H1 (cell line): ENCODE data around the gene DHX34. TPM values are rescaled to one million over a fixed set of nuclear protein-coding genes. Genes with fewer than 3 reads are reported as not detected.

Experiments
- CTCF ChIA-PET: fragments of 300-600 bp; sonication (Branson Sonifier 250); formaldehyde crosslinking; loops from one replicate; lab custom pipeline; 2021; ENCODE audit not compliant: partially characterized antibody; lab: Charles Lee
- POLR2A ChIA-PET: fragments of 300-600 bp; sonication (Branson Sonifier 250); formaldehyde crosslinking; loops from one replicate; lab custom pipeline; 2021; ENCODE audit warnings: inconsistent platforms; ENCODE audit not compliant: partially characterized antibody; lab: Charles Lee
- DNase-seq, 2 experiments: peaks; one replicate each; pipeline versions ENCODE4 v3.0.0 to v3.0.0-alpha.2; 2010 to 2022; ENCODE audit warnings: low spot score in 2 of 2, low read depth in 1 of 2, mixed read lengths in 1 of 2
- FAIRE-seq: peaks from 2 replicates; lab custom pipeline; 2011; peaks lifted over from hg19 to GRCh38; lab: Jason Lieb, UNC
- H2AFZ ChIP-seq: 2 replicates; pipeline ENCODE4 v1.8.1; 2012; ENCODE audit warnings: low read length, inconsistent platforms
- H2AK5ac ChIP-seq: 2 replicates; pipeline ENCODE4 v1.6.1; 2013; ENCODE audit warnings: low read depth, low read length
- H2BK120ac ChIP-seq: replicated peaks from 2 replicates; pipeline ENCODE3; 2013; ENCODE audit warnings: low read depth, low read length, inconsistent platforms
- H2BK12ac ChIP-seq: 2 replicates; pipeline ENCODE4 v1.6.1; 2013; ENCODE audit warnings: low read depth, low read length
- H2BK15ac ChIP-seq: 2 replicates; pipeline ENCODE4 v1.6.1; 2013; ENCODE audit warnings: low read length
- H2BK20ac ChIP-seq: 2 replicates; pipeline ENCODE4 v1.6.1; 2013; ENCODE audit warnings: low read length
- H2BK5ac ChIP-seq: 2 replicates; pipeline ENCODE4 v1.6.1; 2013; ENCODE audit warnings: low read depth, low read length
- H3K14ac ChIP-seq: 2 replicates; pipeline ENCODE4 v1.6.1; 2013; ENCODE audit warnings: inconsistent platforms; ENCODE audit not compliant: insufficient read length
- H3K18ac ChIP-seq: 2 replicates; pipeline ENCODE4 v1.6.1; 2013; ENCODE audit warnings: low read length; ENCODE audit errors: extremely low read depth
- H3K23ac ChIP-seq: 2 replicates; pipeline ENCODE4 v1.6.1; 2013; ENCODE audit warnings: inconsistent platforms; ENCODE audit not compliant: insufficient read length
- H3K23me2 ChIP-seq: 2 replicates; pipeline ENCODE4 v1.6.1; 2013; ENCODE audit warnings: low read depth, low read length
- H3K27ac ChIP-seq: 2 replicates; pipeline ENCODE4 v1.6.1; 2011; ENCODE audit warnings: low read depth, low read length, inconsistent platforms
- H3K27me3 ChIP-seq, 4 experiments: replicated peaks in 1 of 4; 1 replicate in 1 of 4; 2 replicates in 3 of 4; pipeline versions ENCODE4 v1.6.1 to v1.8.1; 2011 to 2013; ENCODE audit warnings: low read length in 3 of 4, mild to moderate bottlenecking in 3 of 4, inconsistent platforms in 2 of 4, mixed read lengths in 2 of 4, moderate library complexity in 1 of 4; ENCODE audit not compliant: control insufficient read depth in 3 of 4, insufficient read depth in 3 of 4; ENCODE audit errors: extremely low read depth in 1 of 4
- H3K36me3 ChIP-seq, 4 experiments: 2 replicates each; pipeline versions ENCODE4 v1.6.1 to v1.8.1; 2011 to 2013; ENCODE audit warnings: mild to moderate bottlenecking in 4 of 4, low read length in 3 of 4, moderate library complexity in 2 of 4, control low read depth in 1 of 4, inconsistent platforms in 1 of 4; ENCODE audit not compliant: insufficient read depth in 4 of 4, control insufficient read depth in 2 of 4
- H3K4ac ChIP-seq: replicated peaks from 2 replicates; pipeline ENCODE3; 2013; ENCODE audit warnings: low read length, low read depth, mixed read lengths, inconsistent platforms; ENCODE audit not compliant: insufficient read length
- H3K4me1 ChIP-seq, 4 experiments: replicated peaks in 1 of 4; 1 replicate in 1 of 4; 2 replicates in 3 of 4; pipeline versions ENCODE4 v1.6.1 to v1.8.1; 2011 to 2013; ENCODE audit warnings: low read length in 3 of 4, inconsistent platforms in 2 of 4, mixed read lengths in 1 of 4; ENCODE audit not compliant: insufficient read depth in 4 of 4, control insufficient read depth in 3 of 4
- H3K4me2 ChIP-seq, 2 experiments: 2 replicates each; pipeline versions ENCODE4 v1.6.1 to v1.8.1; 2011 to 2013; ENCODE audit warnings: low read depth in 2 of 2, low read length in 2 of 2, control low read depth in 1 of 2, inconsistent platforms in 1 of 2, mild to moderate bottlenecking in 1 of 2; ENCODE audit not compliant: insufficient read depth in 1 of 2
- H3K4me3 ChIP-seq, 4 experiments: fragments of 200-600, 300-600 bp in 1 of 4; sonication (generic), shearing (Covaris generic), sonication (Bioruptor Twin) in 1 of 4; 2 replicates each; pipeline versions ENCODE4 v1.5.1 to v1.8.1; 2011 to 2016; ENCODE audit warnings: low read length in 4 of 4, low read depth in 3 of 4, control low read depth in 2 of 4, inconsistent platforms in 2 of 4, mild to moderate bottlenecking in 2 of 4, mixed read lengths in 1 of 4, moderate library complexity in 1 of 4; ENCODE audit not compliant: insufficient read depth in 2 of 4; ENCODE audit errors: extremely low read depth in 1 of 4
- H3K56ac ChIP-seq: replicated peaks from 2 replicates; pipeline ENCODE3; 2013; ENCODE audit warnings: low read depth, mild to moderate bottlenecking, mixed read lengths, low read length, inconsistent platforms; ENCODE audit not compliant: insufficient read length
- H3K79me1 ChIP-seq: 2 replicates; pipeline ENCODE4 v1.6.1; 2013; ENCODE audit warnings: low read depth, low read length, control low read depth
- H3K79me2 ChIP-seq, 2 experiments: 2 replicates each; pipeline versions ENCODE4 v1.6.1 to v1.8.1; 2012 to 2013; ENCODE audit warnings: low read length in 2 of 2, mild to moderate bottlenecking in 2 of 2, inconsistent platforms in 1 of 2; ENCODE audit not compliant: insufficient read depth in 2 of 2, control insufficient read depth in 1 of 2
- H3K9ac ChIP-seq, 4 experiments: replicated peaks in 1 of 4; 1 replicate in 1 of 4; 2 replicates in 3 of 4; pipeline versions ENCODE4 v1.6.1 to v1.8.1; 2011 to 2013; ENCODE audit warnings: low read depth in 3 of 4, low read length in 3 of 4, control low read depth in 2 of 4, mild to moderate bottlenecking in 2 of 4, moderate library complexity in 2 of 4, inconsistent platforms in 1 of 4; ENCODE audit errors: extremely low read depth in 1 of 4
- H3K9me3 ChIP-seq, 2 experiments: 2 replicates each; pipeline versions ENCODE4 v1.6.1 to v1.8.1; 2012 to 2013; ENCODE audit warnings: mild to moderate bottlenecking in 2 of 2, moderate library complexity in 2 of 2, control low read depth in 1 of 2, inconsistent platforms in 1 of 2, low read depth in 1 of 2, low read length in 1 of 2, mixed read lengths in 1 of 2; ENCODE audit not compliant: insufficient read depth in 2 of 2
- H4K20me1 ChIP-seq, 2 experiments: replicated peaks in 1 of 2; 2 replicates each; pipeline versions ENCODE3 to v1.8.1; 2011 to 2013; ENCODE audit warnings: inconsistent platforms in 2 of 2, low read length in 2 of 2, mild to moderate bottlenecking in 1 of 2; ENCODE audit not compliant: insufficient read depth in 2 of 2, control insufficient read depth in 1 of 2
- H4K5ac ChIP-seq: 2 replicates; pipeline ENCODE4 v1.6.1; 2013; ENCODE audit warnings: low read length, low read depth, mixed read lengths, inconsistent platforms; ENCODE audit not compliant: insufficient read length
- H4K8ac ChIP-seq: 2 replicates; pipeline ENCODE4 v1.8.0; 2013; ENCODE audit warnings: mild to moderate bottlenecking, moderate library complexity, low read length, inconsistent platforms; ENCODE audit not compliant: insufficient read depth; ENCODE audit errors: extremely low read depth
- H4K91ac ChIP-seq: replicated peaks from 2 replicates; pipeline ENCODE3; 2013; ENCODE audit warnings: low read length, mixed read lengths, inconsistent platforms; ENCODE audit not compliant: insufficient read length
- BACH1 ChIP-seq: IDR thresholded peaks from 2 replicates; pipeline ENCODE4 v1.6.1; 2012; ENCODE audit warnings: low read length, improper control_type of control experiment
- CBX5 ChIP-seq: fragments of 300-800, 300-1000 bp; sonication (generic); IDR thresholded peaks from 2 replicates; pipeline ENCODE4 v1.7.1; 2016; ENCODE audit warnings: antibody characterized with exemption, low read length, low read depth
- CEBPB ChIP-seq: IDR thresholded peaks from 2 replicates; pipeline ENCODE4 v1.6.1; 2012; ENCODE audit warnings: low read depth, low read length
- EP300 ChIP-seq, 2 experiments: IDR thresholded peaks; 1 replicate in 1 of 2; 2 replicates in 1 of 2; pipeline ENCODE4 v1.6.1; 2011 to 2012; ENCODE audit warnings: low read depth in 2 of 2, low read length in 2 of 2, mild to moderate bottlenecking in 2 of 2, borderline replicate concordance in 1 of 2, inconsistent platforms in 1 of 2, moderate library complexity in 1 of 2
- JUND ChIP-seq: IDR thresholded peaks from 2 replicates; pipeline ENCODE4 v1.6.1; 2011; ENCODE audit warnings: mild to moderate bottlenecking, improper control_type of control experiment, low read length
- NANOG ChIP-seq: IDR thresholded peaks from 2 replicates; pipeline ENCODE4 v1.6.1; 2011; ENCODE audit warnings: low read length, low read depth, mild to moderate bottlenecking, inconsistent platforms; ENCODE audit not compliant: insufficient read depth, poor library complexity, severe bottlenecking
- RAD21 ChIP-seq, 2 experiments: IDR thresholded peaks in 1 of 2; conservative IDR thresholded peaks in 1 of 2; 2 replicates each; pipeline ENCODE4 v1.6.1; 2011; ENCODE audit warnings: low read depth in 2 of 2, low read length in 2 of 2, improper control_type of control experiment in 1 of 2, inconsistent platforms in 1 of 2, mild to moderate bottlenecking in 1 of 2, moderate library complexity in 1 of 2
- RFX5 ChIP-seq: IDR thresholded peaks from 2 replicates; pipeline ENCODE4 v1.6.1; 2011; ENCODE audit warnings: low read depth, low read length, improper control_type of control experiment, borderline replicate concordance
- SIX5 ChIP-seq: IDR thresholded peaks from 2 replicates; pipeline ENCODE4 v1.6.1; 2011; ENCODE audit warnings: mild to moderate bottlenecking, low read depth, low read length
- SP1 ChIP-seq: IDR thresholded peaks from 2 replicates; pipeline ENCODE4 v1.6.1; 2011; ENCODE audit warnings: low read depth, low read length
- TCF12 ChIP-seq: IDR thresholded peaks from 2 replicates; pipeline ENCODE4 v1.6.1; 2011; ENCODE audit warnings: low read depth, mild to moderate bottlenecking, low read length
- YY1 ChIP-seq: IDR thresholded peaks from 2 replicates; pipeline ENCODE4 v1.6.1; 2011; ENCODE audit warnings: low read depth, mild to moderate bottlenecking, low read length
- WGBS, 2 experiments: shearing (Covaris generic) in 1 of 2; methylation state at CpG; one replicate each; pipeline versions ENCODE4 v1.1.6 to v1.1.7; 2013 to 2015; ENCODE audit warnings: low lambda C conversion rate in 2 of 2, mixed read lengths in 2 of 2, inconsistent platforms in 1 of 2, low coverage in 1 of 2, missing lambda C conversion rate in 1 of 2; ENCODE audit not compliant: insufficient replicate concordance in 2 of 2, insufficient coverage in 1 of 2, insufficient read length in 1 of 2; ENCODE audit errors: extremely low coverage in 1 of 2, missing lambda C conversion rate in 1 of 2; 5-methylcytosine and 5-hydroxymethylcytosine counted together
- polyA plus RNA-seq, 7 experiments: library from polyadenylated mRNA; depleted of rRNA in 3 of 7; stranded (reverse) in 5 of 7; unstranded in 2 of 7; fragments of >200 nt in 5 of 7; fragments of 200-250 nt in 2 of 7; gene quantifications; 1 replicate in 5 of 7; 2 replicates in 1 of 7; 4 replicates in 1 of 7; pipeline versions ENCODE4 v1.2.1 to v1.2.3, GENCODE V29; 2011 to 2013; ENCODE audit warnings: missing spikeins in 2 of 7, mixed read lengths in 2 of 7
- total RNA-seq: library from RNA; stranded (reverse); fragmentation: NEBNext Ultra II Directional; extraction: Animal tissue kit (Norgen Biotek cat#: 25700); gene quantifications from 2 replicates; pipeline ENCODE4 v1.2.1, GENCODE V29; 2021
- TF ChIP-seq, protein P1 (sequence below): IDR thresholded peaks from 2 replicates; pipeline ENCODE4 v1.6.1; 2012; ENCODE audit warnings: low read length, inconsistent platforms

Gene DHX34
- total and polyA plus RNA-seq, 2 of the 8 experiments (the other 6 are each of a cell fraction or from before 2014, with no cell fraction given), result 17.5 to 24.3 TPM

- no peak overlapping the region for H3K9ac ChIP-seq
- H2BK12ac ChIP-seq, result no peak overlapping the region
- no peaks in the 10 kb centered on the region for H3K36me3 ChIP-seq
- no peak overlapping the region for H4K5ac ChIP-seq
- no peak overlapping the region for H2BK15ac ChIP-seq
- no peak overlapping the region for H3K4me2 ChIP-seq
- POLR2A ChIA-PET, result interaction anchor here (0.7 to 1.5 kb wide), 2 partner anchors 85 to 96 kb away, joined by 3 to 5 read pairs; no protein-coding TSS in a partner anchor
- H2BK120ac ChIP-seq, result no peak overlapping the region
- no peak overlapping the region for H3K18ac ChIP-seq
- no peaks in the 10 kb centered on the region for H3K79me2 ChIP-seq
- H2BK5ac ChIP-seq, result no peak overlapping the region
- H4K8ac ChIP-seq, result no peak overlapping the region
- no peak overlapping the region for H2BK20ac ChIP-seq
- H3K23ac ChIP-seq, result no peak overlapping the region
- no peaks in the 10 kb centered on the region for H3K79me1 ChIP-seq
- FAIRE-seq, result no peak
- H3K4me3 ChIP-seq, result no peak overlapping the region
- no peaks in the 10 kb centered on the region for H4K20me1 ChIP-seq
- no peak overlapping the region for H3K27ac ChIP-seq
- WGBS, 2 experiments, result 84% methylated on average over 2 of the region's 2 CpGs; no CpG with 5 or more reads in 1 of the 2 experiments
- H2AFZ ChIP-seq, result no peak overlapping the region
- no peak overlapping the region for H4K91ac ChIP-seq
- no peak overlapping the region for H3K4ac ChIP-seq
- DNase-seq, result no peak
- H2AK5ac ChIP-seq, result no peak overlapping the region
- H3K9me3 ChIP-seq, result no peaks in the 10 kb centered on the region
- CTCF ChIA-PET, result interaction anchor here (1.9 kb wide), 1 partner anchor 27 kb away, joined by 4 read pairs; the partner anchor contains the start of gene DHX34
- H3K23me2 ChIP-seq, result no peaks in the 10 kb centered on the region
- H3K27me3 ChIP-seq, result no peaks in the 10 kb centered on the region; a peak in 2 of 7 replicates
- no peak overlapping the region for H3K14ac ChIP-seq
- peaks cover 0 to 3% (median 0%) of the 10 kb centered on the region in 4 experiments; a peak in 1 of 7 replicates for H3K4me1 ChIP-seq
- no peak overlapping the region for H3K56ac ChIP-seq
- no peak for TF ChIP-seq EP300 (IDR thresholded peaks at IDR 0.05; ENCODE audit: borderline replicate concordance in 1 of 2, low read depth in 2 of 2, low read length in 2 of 2)
- no peak for TF ChIP-seq CBX5
- TF ChIP-seq TCF12, result no peak
- TF ChIP-seq JUND, result no peak
- TF ChIP-seq RAD21 (IDR thresholded peaks at IDR 0.05 in 1 of 2, conservative IDR thresholded peaks at IDR 0.05 in 1 of 2; ENCODE audit: low read depth in 2 of 2, low read length in 2 of 2), result no peak
- no peak for TF ChIP-seq SP1
- no peak for TF ChIP-seq NANOG
- TF ChIP-seq, protein P1, sequence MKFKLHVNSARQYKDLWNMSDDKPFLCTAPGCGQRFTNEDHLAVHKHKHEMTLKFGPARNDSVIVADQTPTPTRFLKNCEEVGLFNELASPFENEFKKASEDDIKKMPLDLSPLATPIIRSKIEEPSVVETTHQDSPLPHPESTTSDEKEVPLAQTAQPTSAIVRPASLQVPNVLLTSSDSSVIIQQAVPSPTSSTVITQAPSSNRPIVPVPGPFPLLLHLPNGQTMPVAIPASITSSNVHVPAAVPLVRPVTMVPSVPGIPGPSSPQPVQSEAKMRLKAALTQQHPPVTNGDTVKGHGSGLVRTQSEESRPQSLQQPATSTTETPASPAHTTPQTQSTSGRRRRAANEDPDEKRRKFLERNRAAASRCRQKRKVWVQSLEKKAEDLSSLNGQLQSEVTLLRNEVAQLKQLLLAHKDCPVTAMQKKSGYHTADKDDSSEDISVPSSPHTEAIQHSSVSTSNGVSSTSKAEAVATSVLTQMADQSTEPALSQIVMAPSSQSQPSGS, result no peak
- no peak for TF ChIP-seq YY1
- TF ChIP-seq RFX5, result no peak
- TF ChIP-seq CEBPB, result no peak
- no peak for TF ChIP-seq SIX5
- TF ChIP-seq BACH1, result no peak
Measured at GRCh38 chr19:47322058-47322457, 27.1 kb upstream of the DHX34 start.
